ENCODE data around the gene HSD17B10. TPM values are rescaled to one million over a fixed set of nuclear protein-coding genes. Genes with fewer than 3 reads are reported as not detected.

The HSD17B10 gene
- polyA plus RNA-seq, 1 donor from 2014 or later: 112 TPM

- H3K27ac ChIP-seq (ENCODE audit: low read length): no peak overlapping the region
- H3K4me2 ChIP-seq (ENCODE audit: low read length): no peak overlapping the region
- no peaks in the 10 kb centered on the region for H3F3A ChIP-seq (ENCODE audit: insufficient read depth, low read length, poor library complexity, severe bottlenecking)
- no peaks in the 10 kb centered on the region for H3K9me2 ChIP-seq (ENCODE audit: insufficient read depth, low read length)
- no peak overlapping the region for H2AFZ ChIP-seq (ENCODE audit: low read depth, low read length)
- H3K36me3 ChIP-seq (ENCODE audit: insufficient read depth, low read length): no peaks in the 10 kb centered on the region
- no peaks in the 10 kb centered on the region for H3K27me3 ChIP-seq (ENCODE audit: insufficient read depth, low read depth, low read length)
- H4K20me1 ChIP-seq (ENCODE audit: insufficient read depth): no peaks in the 10 kb centered on the region
- H3K9me3 ChIP-seq (ENCODE audit: low read length): no peaks in the 10 kb centered on the region
- H3K79me2 ChIP-seq (replicated peaks; ENCODE audit: insufficient read depth, low read length): no peaks in the 10 kb centered on the region
- TF ChIP-seq MXI1 (conservative IDR thresholded peaks at IDR 0.05; ENCODE audit: poor library complexity, severe bottlenecking) (no peak), EZH2 (IDR thresholded peaks at IDR 0.05; ENCODE audit: borderline replicate concordance, insufficient read depth, low read length, poor library complexity, severe bottlenecking) (no peak), POLR2AphosphoS5 (IDR thresholded peaks at IDR 0.05) (no peak), SMC3 (conservative IDR thresholded peaks at IDR 0.05; ENCODE audit: poor library complexity) (no peak), CTCF (IDR thresholded peaks at IDR 0.05; ENCODE audit: poor library complexity, severe bottlenecking) (no peak), RAD21 (conservative IDR thresholded peaks at IDR 0.05) (no peak), EP300 (conservative IDR thresholded peaks at IDR 0.05; ENCODE audit: poor library complexity, severe bottlenecking) (no peak), TAF1 (IDR thresholded peaks at IDR 0.05; ENCODE audit: low read depth) (no peak), REST (IDR thresholded peaks at IDR 0.05; ENCODE audit: borderline replicate concordance) (no peak)
- H3K9ac ChIP-seq (ENCODE audit: low read length): no peak overlapping the region
- H3K4me3 ChIP-seq (ENCODE audit: low read length): peak overlapping the region; percentile 59
These were observed 8.1 kb upstream of the HSD17B10 start for GRCh38 chrX:53442322-53442631.

GRCh38 chrX:53441531-53442321 is 7.6 kb upstream of the HSD17B10 start:
- H2AFZ ChIP-seq (ENCODE audit: low read depth, low read length): no peak overlapping the region
- TF ChIP-seq MXI1 (conservative IDR thresholded peaks at IDR 0.05; ENCODE audit: poor library complexity, severe bottlenecking): no peak
- TF ChIP-seq RAD21 (conservative IDR thresholded peaks at IDR 0.05): no peak
- TF ChIP-seq TAF1 (IDR thresholded peaks at IDR 0.05; ENCODE audit: low read depth): no peak
- TF ChIP-seq REST (IDR thresholded peaks at IDR 0.05; ENCODE audit: borderline replicate concordance): no peak
- TF ChIP-seq CTCF (IDR thresholded peaks at IDR 0.05; ENCODE audit: poor library complexity, severe bottlenecking): no peak
- H3K27ac ChIP-seq (ENCODE audit: low read length): no peak overlapping the region
- H3K27me3 ChIP-seq (ENCODE audit: insufficient read depth, low read depth, low read length): no peaks in the 10 kb centered on the region
- H3K9ac ChIP-seq (ENCODE audit: low read length): no peak overlapping the region
- H3K79me2 ChIP-seq (replicated peaks; ENCODE audit: insufficient read depth, low read length): no peaks in the 10 kb centered on the region
- no peak overlapping the region for H3K4me2 ChIP-seq (ENCODE audit: low read length)
- H3K9me2 ChIP-seq (ENCODE audit: insufficient read depth, low read length): no peaks in the 10 kb centered on the region
- no peaks in the 10 kb centered on the region for H4K20me1 ChIP-seq (ENCODE audit: insufficient read depth)
- no peaks in the 10 kb centered on the region for H3F3A ChIP-seq (ENCODE audit: insufficient read depth, low read length, poor library complexity, severe bottlenecking)
- H3K36me3 ChIP-seq (ENCODE audit: insufficient read depth, low read length): no peaks in the 10 kb centered on the region
- no peaks in the 10 kb centered on the region for H3K9me3 ChIP-seq (ENCODE audit: low read length)
- H3K4me3 ChIP-seq (ENCODE audit: low read length): peak overlapping the region; percentile 59
